Neural progenitor cell (in vitro differentiated cells): ENCODE results near the gene UBE2QL1.

Experiments
- EZH2 ChIP-seq: fragments of 200-600 bp; sonication (generic); IDR thresholded peaks from 2 replicates; pipeline ENCODE4 v1.6.1; 2017; ENCODE audit warnings: antibody characterized with exemption, mild to moderate bottlenecking, moderate library complexity
- TF ChIP-seq, protein P1 (sequence below): fragments of 200-600 bp; sonication (generic); IDR thresholded peaks from 2 replicates; pipeline ENCODE4 v1.5.1; 2017; ENCODE audit warnings: antibody characterized with exemption, mild to moderate bottlenecking

DNA sequence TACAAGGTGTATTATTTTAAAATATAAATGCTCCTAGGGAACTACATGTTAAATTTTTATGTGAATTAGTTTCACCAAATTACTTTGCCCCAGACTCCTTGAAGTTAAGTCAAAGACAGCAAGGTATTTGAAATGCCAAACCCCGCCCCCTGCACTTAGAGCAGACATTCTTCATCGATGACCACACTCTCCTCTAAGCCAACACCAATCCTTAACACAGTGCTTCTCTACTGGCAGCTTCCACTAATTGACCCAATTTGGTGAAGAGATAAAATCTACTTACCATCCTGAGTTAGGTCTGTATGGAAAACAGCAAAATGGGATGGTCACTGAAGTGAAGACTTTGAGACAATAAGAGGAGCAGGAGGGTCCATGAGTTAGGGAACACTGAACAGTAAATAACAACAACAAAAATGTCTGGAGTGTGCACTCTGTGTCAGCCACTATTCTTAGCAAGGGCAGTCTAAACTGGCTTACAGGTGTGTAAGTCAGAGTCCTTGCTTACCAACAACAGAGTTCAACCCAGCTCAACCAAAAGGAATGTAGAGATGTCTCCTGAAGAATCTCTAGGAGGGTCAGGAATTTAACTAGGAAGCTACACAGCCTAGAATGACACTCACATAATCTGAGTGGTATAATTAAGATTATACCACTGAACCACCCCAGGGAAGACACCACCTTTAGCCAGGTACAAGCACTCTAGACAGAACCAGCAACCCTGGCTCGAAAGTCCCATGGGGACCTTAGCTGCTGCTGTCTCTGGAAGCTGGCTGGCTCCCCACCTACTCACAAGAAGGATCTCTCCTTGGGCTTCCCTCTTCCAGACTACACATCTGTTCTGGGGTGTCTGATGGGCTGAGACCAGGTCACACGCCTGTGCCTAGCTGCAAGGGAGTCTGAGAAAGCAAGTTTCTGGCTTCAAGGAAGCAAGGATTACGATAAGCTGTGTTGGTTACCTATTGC, 8.8 kb upstream of the UBE2QL1 start:
- TF ChIP-seq, protein P1, sequence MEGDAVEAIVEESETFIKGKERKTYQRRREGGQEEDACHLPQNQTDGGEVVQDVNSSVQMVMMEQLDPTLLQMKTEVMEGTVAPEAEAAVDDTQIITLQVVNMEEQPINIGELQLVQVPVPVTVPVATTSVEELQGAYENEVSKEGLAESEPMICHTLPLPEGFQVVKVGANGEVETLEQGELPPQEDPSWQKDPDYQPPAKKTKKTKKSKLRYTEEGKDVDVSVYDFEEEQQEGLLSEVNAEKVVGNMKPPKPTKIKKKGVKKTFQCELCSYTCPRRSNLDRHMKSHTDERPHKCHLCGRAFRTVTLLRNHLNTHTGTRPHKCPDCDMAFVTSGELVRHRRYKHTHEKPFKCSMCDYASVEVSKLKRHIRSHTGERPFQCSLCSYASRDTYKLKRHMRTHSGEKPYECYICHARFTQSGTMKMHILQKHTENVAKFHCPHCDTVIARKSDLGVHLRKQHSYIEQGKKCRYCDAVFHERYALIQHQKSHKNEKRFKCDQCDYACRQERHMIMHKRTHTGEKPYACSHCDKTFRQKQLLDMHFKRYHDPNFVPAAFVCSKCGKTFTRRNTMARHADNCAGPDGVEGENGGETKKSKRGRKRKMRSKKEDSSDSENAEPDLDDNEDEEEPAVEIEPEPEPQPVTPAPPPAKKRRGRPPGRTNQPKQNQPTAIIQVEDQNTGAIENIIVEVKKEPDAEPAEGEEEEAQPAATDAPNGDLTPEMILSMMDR, result no peak
- TF ChIP-seq EZH2, result no peak
